ENCODE results near the gene ACTL7B.
A peak's percentile ranks its signal among the peaks of the same experiment; 100 is the strongest.

ACTL7B gene

DNA sequence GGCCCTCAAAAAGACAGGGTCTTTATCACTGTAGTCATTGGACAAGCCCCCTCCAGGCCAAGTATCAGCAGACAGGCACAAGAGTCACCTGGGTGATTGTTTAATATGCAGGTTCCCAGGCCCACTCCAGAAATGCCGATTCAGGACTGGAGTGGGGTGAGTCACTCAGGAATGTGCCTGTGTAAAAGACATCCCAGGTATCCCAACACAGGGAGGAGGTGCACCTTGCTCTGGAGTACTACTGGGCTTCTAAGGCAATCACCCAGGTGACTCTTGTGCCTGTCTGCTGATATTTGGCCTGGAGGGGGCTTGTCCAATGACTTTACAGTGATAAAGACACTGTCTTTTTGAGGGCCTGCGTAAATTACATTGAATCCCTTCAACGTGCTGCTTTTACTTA is 40.6 kb downstream of the ACTL7B start:
- no peak for DNase-seq (ENCODE audit: low read depth)
- TF ChIP-seq, protein P1, sequence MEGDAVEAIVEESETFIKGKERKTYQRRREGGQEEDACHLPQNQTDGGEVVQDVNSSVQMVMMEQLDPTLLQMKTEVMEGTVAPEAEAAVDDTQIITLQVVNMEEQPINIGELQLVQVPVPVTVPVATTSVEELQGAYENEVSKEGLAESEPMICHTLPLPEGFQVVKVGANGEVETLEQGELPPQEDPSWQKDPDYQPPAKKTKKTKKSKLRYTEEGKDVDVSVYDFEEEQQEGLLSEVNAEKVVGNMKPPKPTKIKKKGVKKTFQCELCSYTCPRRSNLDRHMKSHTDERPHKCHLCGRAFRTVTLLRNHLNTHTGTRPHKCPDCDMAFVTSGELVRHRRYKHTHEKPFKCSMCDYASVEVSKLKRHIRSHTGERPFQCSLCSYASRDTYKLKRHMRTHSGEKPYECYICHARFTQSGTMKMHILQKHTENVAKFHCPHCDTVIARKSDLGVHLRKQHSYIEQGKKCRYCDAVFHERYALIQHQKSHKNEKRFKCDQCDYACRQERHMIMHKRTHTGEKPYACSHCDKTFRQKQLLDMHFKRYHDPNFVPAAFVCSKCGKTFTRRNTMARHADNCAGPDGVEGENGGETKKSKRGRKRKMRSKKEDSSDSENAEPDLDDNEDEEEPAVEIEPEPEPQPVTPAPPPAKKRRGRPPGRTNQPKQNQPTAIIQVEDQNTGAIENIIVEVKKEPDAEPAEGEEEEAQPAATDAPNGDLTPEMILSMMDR (conservative IDR thresholded peaks at IDR 0.05; ENCODE audit: low read depth, low read length), result no peak
- H3K4me3 ChIP-seq (ENCODE audit: low read length), result no peak overlapping the region

GRCh38 chr9:108813951-108814601 is 41.7 kb downstream of the ACTL7B start:
- peak; percentile 48 for DNase-seq (ENCODE audit: low read depth)
- H3K4me3 ChIP-seq (ENCODE audit: low read length), result no peak overlapping the region
- TF ChIP-seq, protein P1 (conservative IDR thresholded peaks at IDR 0.05; ENCODE audit: low read depth, low read length), result peak; percentile 88

- no peak overlapping the region for H3K4me3 ChIP-seq (ENCODE audit: low read length)
- TF ChIP-seq, protein P1 (conservative IDR thresholded peaks at IDR 0.05; ENCODE audit: low read depth, low read length), result no peak
- DNase-seq (ENCODE audit: low read depth), result peak; percentile 34
These were observed 43.3 kb downstream of the ACTL7B start for GRCh38 chr9:108812396-108813025.

- TF ChIP-seq, protein P1 (conservative IDR thresholded peaks at IDR 0.05; ENCODE audit: low read depth, low read length), result no peak
- H3K4me3 ChIP-seq (ENCODE audit: low read length), result no peak overlapping the region
- DNase-seq (ENCODE audit: low read depth), result no peak
These were observed 43.8 kb downstream of the ACTL7B start for GRCh38 chr9:108811944-108812343.

DNA sequence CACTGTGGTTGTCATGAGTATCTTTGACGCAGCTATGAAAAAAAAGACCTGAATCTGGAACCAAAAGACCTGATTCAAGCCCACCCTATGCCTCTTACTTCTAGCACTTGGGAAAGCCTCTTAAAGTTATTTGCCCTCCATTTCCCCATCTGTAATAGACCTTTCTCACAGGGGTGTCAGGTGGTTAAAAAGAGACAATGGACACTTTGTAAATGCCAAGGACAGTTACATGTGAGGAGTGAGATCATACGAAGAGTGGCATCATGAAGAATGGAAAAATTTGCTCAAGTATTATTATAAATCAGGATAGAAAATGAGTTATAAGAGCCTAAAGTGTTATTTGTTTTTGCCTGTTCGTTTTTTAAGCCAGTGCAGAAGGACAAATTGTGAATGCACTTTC is 46.5 kb downstream of the ACTL7B start:
- TF ChIP-seq, protein P1 (conservative IDR thresholded peaks at IDR 0.05; ENCODE audit: low read depth, low read length), result no peak
- no peak for DNase-seq (ENCODE audit: low read depth)
- H3K4me3 ChIP-seq (ENCODE audit: low read length), result no peak overlapping the region

All from retinal pigment epithelial cell (primary cell).